SKM-1 (cell line): ENCODE results near the gene CTNND2.

Experiments used
- DNase-seq: peaks from one replicate; lab custom pipeline; 2025; ENCODE audit not compliant: unreplicated experiment; lab: John Stamatoyannopoulos, UW

Gene CTNND2

DNA sequence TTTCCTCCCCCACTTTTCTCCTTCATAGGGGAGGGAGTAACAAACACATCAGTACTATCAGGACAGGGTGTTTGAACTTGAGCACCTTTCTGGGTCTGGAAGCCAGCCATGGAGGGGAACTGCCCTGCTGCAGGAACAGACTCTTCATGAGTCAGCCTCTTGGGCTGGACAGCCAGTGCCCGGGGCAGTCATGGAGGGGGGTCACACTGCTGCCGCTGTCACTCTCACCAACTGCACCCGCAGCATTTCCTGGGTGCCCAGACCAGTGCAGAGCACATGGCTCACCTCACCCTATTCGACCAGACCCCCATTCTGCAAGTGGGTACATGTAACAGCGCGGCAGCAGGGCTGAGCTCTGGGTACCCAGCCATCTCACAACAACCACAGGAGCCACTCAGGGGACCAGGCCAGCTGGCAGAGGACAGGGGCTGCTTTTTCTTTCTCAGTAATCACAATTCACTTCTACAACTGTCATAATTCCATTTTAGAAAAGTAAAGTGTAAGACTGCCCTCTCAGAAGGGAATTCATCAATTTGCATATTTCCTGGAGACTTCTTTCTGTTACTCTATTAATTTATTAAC, 118.4 kb downstream of the CTNND2 start:
- DNase-seq = no peak

DNA sequence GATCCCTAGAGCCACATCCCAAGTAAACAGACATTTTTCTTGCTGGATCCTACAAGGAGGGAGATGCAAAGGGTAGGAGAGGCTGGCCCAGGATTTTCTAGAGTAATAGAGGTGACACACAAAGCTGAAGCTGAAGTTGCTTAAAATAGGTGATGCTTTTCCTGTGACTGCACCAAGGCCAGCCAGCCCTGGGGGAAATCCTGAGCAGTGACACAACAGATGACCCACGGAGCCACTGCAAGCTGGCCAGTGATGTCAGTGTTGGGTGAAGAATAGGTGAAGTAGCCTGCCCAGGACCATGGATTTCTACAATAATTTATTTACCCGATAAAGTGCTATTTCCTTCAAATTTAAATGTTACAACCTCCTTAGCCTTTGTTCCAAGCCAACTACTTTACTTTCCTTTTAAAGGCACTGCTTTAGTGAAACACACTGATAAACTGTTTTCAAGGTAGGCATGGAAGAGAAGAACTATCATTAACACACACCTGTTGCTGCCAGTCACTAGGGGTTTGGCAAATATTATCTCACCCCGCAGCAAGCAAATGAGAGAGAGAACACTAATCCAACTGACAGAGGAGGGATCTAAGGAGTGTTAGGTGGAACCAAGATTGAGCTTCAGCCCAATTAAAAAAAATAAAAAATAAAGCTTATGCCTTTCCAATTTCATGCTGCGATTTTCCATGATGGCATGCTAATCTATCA, 123.5 kb downstream of the CTNND2 start:
- no peak for DNase-seq

DNA sequence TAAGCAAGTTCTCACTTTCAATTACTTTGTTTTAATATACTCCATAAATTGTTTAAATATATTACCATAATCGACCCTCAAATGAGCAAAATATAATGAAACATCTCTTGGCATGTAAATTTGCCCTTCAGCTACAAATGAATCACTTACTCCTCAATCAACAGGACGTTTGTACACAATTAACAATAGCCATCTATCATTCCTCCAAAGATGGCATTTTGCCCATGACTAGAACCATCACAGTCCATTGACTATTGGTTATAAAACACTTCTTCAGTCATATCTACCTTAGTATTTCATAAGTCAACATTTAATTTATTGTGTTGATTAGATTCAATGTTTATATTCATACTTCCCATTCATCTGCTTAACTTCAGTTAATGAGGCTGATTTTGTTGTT, 127.2 kb downstream of the CTNND2 start:
- no peak for DNase-seq

DNA sequence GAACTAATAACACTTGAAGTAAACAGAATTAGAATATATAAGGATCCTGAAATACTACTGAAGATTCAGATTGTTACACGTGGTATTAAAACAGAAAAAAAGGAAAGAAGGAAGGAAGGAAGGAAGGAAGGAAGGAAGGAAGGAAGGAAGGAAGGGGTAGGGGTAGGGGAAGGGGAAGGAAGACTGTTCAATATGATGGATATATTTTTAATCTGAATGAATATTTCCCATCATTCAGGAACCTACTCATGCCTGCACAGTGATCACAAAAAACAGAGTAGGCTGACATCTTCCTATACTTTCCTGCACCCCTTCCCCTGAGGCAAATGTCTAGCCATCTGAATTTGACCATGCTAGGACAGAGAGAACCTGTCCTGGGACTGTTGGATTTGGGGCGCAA, 133.9 kb downstream of the CTNND2 start:
- no peak for DNase-seq

DNA sequence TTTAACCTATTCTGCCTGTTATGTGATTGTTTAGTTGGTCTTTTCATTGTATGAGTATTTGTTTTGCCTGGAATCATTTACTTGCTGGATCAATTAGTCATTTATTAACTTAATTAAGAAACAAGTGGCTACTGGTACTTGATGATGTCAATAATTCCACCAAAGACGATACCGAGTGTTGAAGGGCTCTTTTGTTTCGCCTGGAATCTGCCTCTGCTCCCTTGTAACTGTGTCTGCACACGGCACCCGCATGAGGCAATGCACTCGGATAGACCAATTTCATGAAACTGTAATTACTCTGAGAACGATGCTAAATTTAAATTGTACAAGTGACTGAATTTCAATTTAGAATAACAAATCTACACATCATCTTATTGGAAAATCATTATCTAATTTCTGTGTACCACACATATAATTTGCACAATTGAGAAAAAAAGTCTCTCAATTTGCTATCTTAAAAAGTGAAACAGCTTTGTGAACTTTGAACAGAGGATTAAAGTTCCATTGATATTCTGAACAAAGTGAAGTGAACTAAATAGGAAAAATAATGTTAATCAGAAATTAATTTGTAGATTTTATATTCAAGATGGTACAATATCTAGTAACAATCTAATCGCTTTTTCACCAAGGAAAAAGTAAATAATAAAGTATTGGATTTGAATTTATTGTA, 143.2 kb downstream of the CTNND2 start:
- DNase-seq = no peak

DNA sequence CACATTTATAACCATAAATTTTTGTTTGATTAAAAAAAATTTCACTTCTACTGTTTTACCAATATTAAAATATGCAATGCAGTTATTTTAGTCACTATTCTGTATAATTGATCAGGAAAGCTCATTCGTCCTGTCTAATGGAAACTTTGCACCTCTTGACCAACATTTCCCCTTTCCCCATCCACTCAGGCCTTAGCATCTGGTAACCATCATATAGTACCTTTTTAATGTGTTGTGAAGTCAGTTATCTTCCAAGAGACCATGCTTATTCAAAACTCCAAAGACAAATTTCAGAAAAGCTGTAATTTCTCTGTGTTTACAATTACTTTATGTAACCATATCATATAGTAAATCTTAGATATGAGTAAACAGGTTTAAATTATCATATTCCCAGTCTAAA, 145.9 kb downstream of the CTNND2 start:
- DNase-seq = no peak

DNA sequence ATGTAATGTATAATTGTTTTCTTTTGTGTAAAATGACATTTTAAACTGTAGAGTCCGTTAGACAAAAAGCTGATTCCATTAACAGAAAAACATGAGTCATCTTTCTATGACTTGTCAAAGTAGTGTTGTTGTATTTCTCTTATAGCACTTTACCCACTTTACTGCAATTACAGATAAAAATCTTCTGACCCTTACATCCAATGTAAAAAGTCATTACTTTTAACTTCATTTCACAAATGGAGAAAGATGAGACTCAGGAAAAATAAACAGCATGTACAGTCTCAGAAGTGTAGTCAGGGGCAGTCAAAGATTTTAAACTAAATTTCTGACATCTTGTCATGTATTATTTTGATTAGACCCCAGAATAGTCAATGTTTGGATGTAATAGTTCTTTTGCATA, 146.6 kb downstream of the CTNND2 start:
- DNase-seq = no peak

DNA sequence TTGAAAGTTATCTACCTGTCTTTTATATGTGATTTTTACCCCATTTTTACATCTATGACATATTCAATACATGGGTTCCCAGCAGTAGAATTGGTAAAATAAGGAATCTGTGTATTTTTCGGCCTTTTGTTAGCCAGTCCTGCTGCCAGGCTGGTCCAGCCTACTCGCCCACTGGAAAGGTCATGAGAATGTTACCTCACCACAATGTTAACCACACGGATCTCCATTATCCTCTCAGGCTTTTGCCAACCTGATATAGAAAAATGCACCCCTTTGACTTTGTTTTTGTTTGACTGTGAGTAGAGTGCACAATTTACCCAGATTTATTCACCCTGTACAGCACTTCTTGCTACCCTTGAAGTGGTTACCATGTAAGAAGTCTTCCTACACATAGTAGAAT, 167.2 kb downstream of the CTNND2 start:
- no peak for DNase-seq

DNA sequence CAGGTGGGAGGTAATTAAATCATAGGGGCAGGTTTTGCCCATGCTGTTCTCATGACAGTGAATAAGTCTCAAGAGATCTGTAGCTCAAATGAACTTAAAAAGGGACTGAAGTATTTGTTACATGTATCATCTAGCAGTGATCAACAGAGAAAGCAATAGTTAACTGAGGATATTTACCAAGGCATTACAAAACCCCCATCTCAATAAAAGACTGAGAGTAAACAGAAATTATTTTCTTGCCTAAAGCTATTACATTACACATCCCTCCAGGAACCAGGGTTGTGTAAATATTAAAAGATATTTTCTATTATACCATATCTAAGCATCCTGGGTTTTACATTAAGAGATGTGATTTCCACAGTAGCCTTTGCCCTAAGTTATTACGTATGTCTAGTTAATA, 169.9 kb downstream of the CTNND2 start:
- DNase-seq = no peak

DNA sequence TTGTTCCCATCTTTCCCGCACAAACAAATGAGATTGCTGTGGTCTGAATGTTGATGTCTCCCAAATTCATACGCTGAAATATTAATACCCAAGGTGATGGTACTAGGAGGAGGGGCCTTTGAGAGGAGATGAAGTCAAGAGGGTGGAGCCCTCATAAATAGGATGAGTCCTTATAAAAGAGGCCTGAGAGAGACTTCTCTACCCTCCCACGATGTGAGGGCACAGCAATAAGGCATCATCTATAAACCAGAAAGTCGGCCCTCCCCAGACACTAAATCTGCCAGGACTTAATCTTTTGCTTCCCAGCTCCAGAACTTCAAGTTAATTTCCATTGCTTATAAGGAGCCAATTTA, 170.4 kb downstream of the CTNND2 start:
- no peak for DNase-seq

DNA sequence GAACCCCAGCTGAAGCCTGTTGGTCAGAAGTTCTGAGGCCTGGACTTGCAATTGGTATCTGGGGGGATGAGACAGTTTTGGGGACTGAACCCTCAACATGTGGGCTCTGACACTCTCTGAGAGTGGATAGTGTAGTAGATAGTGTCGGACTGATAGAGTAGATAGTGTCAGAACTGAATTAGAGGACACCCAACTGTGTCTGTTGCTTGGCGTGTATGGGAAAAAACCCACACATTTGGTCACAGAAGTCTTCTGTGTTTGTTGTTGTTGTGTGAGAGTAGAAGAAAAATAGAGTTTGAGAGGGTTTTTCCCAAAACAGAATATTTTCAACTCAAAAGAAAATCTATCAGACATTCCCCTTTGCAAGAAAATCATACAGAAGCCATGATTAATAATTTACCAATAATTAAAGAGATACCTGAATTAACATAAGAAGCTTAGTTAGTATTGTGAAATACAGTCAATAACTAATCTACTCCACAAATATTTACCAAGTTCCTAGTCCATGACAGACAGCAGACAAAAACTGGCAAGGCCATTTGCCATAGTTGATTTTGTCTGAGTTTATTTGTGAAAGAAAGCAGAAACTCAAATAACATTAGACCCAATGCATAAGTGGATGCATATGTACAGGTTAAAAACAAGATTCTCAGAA, 170.9 kb downstream of the CTNND2 start:
- DNase-seq = no peak

DNA sequence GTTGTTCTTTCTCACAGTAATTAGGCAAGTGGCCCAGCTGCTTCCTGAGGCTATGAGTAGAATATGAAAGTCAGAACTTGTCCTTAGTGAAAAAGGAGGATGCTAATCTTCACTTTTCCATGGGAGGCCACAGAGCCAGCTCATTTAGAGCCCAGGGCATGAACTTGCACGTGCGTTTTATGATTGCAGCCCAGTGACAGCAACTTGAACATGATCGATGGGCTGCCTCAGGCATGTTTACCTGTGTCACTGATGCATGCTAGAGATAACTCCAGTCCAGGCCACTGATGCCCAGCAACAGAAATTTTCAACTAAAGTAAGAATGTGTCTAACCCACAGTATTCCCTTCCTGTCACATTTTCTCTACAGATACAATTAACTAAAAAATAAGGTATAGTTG, 179.3 kb downstream of the CTNND2 start:
- no peak for DNase-seq

DNA sequence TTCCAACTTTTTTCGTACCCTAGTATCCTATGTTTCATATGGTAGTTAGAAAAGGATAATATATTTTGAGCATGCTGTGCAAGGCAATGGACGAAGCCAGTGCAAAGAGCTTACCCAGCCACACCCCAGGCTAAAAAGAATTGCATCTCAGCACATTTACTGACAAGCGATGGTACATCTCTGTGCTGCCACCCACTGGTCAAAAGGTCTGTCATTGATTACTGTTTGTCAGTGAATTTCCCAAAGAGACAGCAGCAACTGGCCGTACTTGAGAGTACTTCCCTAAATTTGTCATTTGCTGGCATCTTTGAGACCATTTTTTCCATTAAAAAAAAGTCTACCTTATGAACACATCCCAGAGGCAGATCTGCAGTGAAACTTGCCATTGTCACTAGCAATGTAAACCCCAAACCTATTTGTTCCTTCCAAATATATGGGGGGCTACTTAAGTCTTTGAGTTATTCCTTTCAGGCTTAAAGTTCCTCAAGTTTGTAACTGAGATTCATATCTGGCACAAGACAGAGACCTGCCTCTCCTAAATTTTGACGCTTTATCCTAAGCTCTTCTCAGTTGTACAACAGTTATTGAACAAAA, 184.3 kb downstream of the CTNND2 start:
- DNase-seq = peak; percentile 62

DNA sequence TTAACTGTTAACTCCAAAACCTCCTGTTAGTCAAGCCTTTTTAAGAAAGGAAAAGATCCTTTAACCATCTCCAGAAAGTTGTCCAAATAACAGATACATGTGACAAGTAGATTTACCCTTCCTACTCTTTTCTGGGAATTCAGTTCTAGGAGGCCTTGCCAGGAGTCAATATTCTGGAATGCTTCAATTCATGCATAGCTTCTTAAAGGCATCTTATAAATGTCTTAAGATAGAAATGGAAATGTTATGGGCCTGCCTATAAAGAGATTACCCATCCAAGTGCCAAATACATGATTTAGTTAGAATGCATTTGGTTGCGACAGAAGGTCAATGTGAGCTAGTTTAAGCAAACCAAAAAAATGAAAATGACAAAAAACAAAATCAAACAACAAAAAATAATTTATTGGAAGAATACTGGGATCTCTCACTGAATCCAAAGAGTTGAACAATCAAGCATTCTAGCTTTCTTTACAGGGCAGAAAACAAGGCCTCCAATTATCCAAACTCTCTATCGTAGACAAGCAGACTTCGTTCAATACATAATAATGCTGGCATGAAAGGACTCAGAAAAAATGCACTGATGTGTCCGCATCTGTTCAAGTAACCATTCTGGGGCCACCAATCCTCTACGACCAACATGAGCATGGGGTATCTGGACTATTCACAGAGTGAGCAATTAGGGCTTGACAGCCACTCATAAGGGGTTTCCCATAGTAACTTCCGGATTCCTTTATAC, 188.6 kb downstream of the CTNND2 start:
- DNase-seq = no peak

DNA sequence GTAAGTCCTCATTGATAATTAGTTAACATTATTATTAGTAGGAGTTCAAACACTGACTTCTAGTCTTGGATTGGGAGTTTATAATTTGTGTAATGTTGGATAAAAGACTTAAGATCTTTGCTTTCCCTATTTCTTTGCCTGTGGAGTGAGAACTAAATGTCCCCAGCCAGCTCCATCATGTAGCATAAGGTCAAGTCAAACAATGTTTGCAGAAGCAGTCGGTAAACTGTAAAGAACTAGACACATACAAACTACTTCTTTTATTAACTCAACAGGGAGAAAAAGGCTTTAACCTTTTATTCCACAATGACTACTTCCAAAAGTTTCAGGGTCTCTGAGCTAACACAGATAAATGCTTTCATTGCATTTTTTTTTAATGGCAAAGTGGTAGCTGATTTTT, 192.3 kb downstream of the CTNND2 start:
- DNase-seq = no peak

DNA sequence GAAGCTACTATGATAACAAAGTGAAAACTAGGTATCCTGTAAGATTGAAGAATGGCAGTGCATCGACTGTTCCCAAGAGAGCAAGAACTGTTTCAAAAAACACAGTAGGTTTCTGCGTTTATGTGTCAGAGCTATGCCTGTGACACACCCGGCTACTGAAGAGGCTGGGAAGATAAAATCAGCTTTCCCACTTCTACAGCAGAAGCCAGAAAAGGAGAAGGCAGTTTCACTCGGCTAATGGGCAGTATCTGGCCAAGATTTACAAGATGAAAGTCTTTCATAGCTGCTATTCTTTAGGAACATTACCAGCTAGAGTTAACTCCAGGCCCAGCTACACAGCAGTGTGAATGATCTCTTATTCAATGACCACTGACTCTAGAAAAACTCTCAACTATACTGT, 195.2 kb downstream of the CTNND2 start:
- DNase-seq = no peak

DNA sequence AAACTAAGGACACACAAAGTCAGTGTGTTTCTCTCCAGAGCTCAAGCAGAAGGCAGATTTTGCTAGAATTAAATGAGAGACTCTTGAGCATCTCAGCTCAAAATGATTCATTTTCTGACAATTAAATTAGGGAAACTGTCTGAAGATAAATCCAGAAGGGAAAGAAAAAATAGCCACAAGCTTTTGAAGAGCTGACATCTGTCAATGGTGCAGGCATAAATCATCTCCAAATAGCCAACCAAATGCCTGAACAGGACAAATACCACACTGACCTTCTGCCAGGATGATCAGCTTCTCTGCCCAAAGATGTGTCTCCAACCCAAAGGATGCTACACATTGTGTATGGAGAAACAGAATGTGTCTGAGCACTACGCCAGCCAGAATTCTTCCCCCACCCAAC, 199.3 kb downstream of the CTNND2 start:
- DNase-seq = no peak

DNA sequence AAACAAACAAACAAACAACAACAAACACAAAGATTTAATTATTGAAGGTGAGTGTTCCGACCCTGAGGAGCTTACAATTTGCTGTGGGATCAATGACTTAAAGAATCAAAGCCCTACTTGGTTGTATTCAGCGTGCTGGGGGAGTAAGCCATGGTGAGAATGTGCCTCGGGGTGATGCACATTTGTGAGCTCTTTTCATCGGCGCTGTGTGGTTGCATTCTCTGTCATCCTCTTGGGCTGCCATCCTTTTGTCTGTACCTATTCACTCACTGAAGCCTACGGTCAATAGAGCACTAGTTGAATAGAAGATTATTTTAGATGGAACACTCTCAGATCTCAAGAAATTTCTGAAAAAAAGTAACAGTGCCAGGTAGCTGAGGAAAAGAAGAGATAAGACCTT, 203.9 kb downstream of the CTNND2 start:
- DNase-seq = no peak

DNA sequence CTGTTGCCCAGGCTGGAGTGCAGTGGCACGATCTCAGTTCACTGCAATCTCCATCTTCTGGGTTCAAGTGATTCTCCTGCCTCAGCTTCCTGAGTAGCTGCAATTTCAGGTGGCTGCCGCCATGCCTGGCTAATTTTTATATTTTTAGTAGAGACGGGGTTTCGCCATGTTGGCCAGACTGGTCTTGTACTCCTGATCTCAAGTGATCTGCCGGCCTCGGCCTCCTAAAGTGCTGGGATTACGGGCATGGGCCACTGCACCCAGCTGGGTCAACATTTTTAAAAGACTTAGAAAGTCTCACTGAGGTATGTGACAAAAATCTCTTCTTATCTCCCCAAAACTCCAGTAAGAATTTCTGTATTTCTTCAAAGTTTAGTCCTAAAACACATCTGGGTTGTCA, 211.6 kb downstream of the CTNND2 start:
- no peak for DNase-seq

DNA sequence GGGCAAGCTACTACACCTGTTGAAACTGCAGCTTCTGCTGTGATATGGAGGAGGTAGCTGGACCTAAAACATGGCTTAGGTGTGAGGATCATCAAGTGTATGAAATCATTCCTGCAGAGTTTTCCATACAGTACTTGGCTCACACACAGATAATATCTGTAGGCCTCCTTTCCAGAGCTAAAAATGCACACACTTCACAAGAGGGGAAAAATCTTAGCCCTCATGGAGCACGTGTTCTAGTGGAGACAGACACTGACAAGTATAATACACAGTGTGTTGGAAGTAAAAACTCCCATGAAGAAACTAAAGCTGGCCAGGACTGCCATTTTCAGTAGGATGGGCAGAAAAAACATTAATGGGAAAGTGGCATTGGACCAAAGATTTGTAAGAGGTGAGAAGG, 216.7 kb downstream of the CTNND2 start:
- DNase-seq = no peak

DNA sequence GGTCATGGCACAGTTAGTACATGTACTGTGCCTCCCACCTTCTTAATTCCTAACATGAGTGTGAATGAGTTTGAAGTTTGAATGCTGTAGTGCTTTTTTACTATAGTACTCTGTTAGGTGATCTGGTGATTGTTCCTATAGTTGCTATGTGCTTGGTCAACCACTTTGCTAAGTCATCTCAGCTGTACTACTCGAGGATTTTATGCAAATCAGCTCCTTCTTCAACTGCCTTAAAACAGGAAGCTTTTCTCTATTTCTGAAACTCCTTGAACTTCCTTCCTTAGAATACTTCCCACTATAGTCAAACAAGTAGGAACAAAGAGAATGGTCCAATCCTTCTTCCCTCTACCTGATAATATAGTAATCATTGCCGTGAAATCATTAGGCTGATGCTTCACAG, 219.6 kb downstream of the CTNND2 start:
- peak; percentile 29 for DNase-seq
